NCI-H524 treated with DMSO at 0.1 percent for 48 hours (cell line): ENCODE data around the gene ARHGEF26.

Source experiments
- DNase-seq: peaks from one replicate; lab custom pipeline; 2025; lab: John Stamatoyannopoulos, UW

ARHGEF26 gene

GRCh38 chr3:154152741-154153140, 31.6 kb downstream of the ARHGEF26 start:
- no peak for DNase-seq

DNA sequence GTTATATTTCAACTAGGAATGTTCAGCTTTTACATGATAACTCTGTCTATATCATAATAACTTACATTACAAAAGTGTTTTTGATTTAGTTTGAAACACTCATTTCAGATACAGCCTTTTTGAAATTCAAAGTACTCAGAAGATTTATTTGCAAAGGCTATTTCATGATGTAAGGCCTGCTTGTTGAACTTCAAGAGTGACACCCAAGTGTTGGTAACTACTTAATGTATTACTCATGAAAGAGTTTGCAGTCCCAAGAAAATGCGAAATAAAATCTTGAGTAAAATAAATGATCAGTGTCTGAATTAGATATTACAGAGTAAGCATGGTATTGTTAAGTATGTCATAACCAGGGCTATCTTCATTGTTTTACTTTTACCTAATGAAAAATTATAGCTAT, 35.3 kb downstream of the ARHGEF26 start:
- no peak for DNase-seq

- DNase-seq = no peak
Measured at GRCh38 chr3:154161806-154162205, 40.6 kb downstream of the ARHGEF26 start.

GRCh38 chr3:154164387-154164786, 43.2 kb downstream of the ARHGEF26 start:
- DNase-seq = no peak

DNA sequence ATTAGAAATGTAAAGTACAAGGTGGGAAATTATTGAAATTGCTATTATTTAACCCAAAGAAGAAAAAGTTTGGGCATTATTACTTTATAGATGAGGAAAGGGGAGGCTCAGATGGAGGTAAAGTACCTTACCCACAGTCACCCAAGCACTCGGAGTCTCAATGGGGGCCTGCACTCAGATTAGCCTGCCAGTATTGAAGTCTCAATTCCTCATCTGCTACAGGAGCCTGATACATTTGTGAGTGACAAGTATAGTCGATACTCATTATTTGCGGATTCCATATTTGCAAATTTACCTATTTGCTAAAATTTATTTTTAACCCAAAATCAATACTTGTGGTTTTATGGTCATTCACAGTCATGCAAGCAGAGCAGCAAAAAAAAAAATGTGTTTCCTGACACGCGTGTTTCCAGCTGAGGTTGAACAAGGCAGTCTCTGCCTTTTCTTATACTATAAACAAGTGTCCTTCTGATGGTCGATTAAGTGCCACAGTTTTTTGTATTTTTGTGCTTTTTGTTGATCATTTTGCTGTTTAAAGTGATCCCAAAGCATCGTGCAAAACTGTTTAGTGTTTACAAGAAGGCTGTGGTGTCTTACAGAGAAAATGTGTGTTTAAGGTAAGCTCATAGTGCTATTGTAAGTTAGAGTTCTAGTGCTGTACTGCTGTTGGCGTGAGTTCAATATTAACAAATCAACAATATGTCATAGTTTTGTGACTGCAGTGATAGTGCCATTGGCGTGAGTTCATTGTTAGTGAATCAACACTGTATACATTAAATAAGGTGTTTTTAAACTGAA, 48.0 kb downstream of the ARHGEF26 start:
- no peak for DNase-seq

- no peak for DNase-seq
Measured at GRCh38 chr3:154169796-154170110, 48.6 kb downstream of the ARHGEF26 start.

GRCh38 chr3:154170300-154170699, 49.1 kb downstream of the ARHGEF26 start:
- DNase-seq = no peak

- DNase-seq = no peak
Measured at GRCh38 chr3:154175041-154175440, 53.9 kb downstream of the ARHGEF26 start.

GRCh38 chr3:154176036-154176435, 54.8 kb downstream of the ARHGEF26 start:
- no peak for DNase-seq

- DNase-seq = no peak
Measured at GRCh38 chr3:154177406-154177805, 56.2 kb downstream of the ARHGEF26 start.

GRCh38 chr3:154178172-154178571, 57.0 kb downstream of the ARHGEF26 start:
- DNase-seq = no peak

DNA sequence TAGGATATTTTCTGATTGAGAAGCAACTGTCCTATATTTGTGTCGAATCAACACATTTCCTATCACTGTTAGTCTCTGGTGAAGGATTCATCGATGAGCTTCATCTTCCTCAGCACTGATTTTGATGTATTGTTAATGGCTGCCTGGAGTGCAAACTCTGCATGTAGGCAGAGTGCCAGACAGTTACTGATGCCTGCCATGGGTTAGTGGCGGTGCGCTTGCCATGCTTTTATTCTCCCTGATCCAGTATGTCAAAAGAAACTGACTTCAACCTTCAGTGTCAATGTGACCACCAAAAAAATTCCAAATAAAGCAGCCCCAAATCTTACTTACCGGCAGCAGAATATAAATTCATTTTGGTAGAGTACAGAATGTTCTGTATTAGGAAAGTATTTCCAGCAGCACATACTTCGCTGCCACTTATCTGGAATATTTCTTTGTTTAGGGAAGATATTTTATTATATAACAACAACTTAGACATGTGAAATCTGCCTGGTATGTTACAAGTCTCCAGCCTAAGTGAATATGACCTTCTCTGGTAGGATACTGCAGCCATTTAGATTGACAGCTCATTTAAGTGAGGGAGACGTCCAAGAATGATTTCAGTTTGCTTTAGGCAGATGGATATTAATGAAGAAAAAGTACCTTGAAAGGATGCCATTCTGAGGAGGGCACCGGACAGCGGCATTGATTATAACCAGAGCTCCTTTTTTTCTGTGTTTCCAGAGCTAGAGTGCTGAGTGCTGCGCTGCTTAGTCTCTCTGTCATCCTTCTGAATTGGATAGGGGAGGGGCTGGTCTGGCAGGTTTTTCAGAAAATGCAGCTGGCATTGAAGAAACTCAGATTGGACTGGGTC, 59.9 kb downstream of the ARHGEF26 start:
- no peak for DNase-seq

DNA sequence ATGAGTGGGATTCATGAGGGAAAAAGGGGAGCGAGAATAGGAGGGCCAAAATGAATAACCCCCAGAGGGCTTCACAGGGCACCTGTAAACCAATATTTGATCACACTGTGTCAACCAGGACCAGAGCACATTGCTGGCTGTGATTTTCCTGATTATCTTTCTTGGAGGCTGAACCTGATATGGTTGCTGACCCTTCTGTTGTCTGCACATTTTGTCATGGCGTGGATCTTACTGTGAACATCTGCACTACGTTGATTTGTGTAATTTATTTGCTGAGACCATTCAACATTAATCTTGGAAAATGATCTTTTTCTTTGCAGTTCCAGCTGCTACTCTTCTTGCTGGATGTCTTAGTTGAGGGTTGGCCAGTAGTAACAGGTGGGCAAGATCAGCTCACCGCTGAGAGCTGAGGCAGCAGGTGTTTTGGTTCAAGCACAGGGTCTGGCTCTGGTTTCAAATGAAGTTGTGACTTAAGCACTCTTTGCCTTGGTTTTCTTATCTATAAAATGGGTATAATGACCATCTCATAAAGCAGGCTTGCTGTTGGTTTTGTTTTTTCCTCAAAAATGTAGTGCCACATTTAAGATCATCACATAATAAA, 61.2 kb downstream of the ARHGEF26 start:
- peak; percentile 87 for DNase-seq

GRCh38 chr3:154182975-154183374, 61.8 kb downstream of the ARHGEF26 start:
- no peak for DNase-seq

DNA sequence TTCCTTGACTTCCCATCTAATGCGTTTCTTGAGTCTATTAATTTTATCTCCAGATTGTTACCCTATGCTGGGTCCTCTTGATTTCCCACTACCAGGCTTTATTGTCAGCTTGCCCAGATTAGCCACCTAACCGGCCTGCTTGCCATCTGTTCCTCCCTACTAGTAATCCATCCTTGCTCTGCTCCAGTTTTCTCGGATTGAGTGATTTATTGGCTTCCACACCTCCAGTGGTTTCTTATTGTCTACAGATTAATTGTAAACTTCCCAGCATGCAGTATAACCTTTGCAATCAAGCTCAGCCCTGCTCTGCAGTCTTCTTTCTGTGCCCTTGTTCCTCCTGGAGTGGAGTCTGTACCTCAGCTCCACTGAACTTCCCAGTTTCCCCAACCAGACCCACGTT, 63.4 kb downstream of the ARHGEF26 start:
- peak; percentile 97 for DNase-seq

GRCh38 chr3:154188437-154188836, 67.2 kb downstream of the ARHGEF26 start:
- DNase-seq = no peak

DNA sequence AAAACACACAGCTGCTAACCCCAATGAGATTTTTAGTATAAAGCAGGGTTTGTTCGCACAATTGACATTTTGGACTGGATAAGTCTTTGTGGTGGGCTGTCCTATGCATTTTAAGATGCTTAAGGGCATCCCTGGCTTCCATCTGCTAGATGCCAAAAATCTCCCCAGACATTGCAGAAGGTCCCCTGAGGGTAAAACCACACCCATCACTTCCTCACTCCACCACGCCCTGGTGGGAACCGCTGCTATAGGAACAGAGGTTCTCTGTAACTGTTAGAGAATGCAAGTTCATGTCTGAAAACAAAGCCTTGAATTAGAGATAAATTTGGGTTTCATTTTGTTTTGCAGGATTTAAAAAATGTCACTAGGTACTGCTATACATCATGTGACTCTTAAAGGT, 67.7 kb downstream of the ARHGEF26 start:
- no peak for DNase-seq

GRCh38 chr3:154191520-154191919, 70.3 kb downstream of the ARHGEF26 start:
- no peak for DNase-seq

GRCh38 chr3:154192225-154192624, 71.0 kb downstream of the ARHGEF26 start:
- DNase-seq = no peak

- DNase-seq = no peak
Measured at GRCh38 chr3:154193000-154193615, 71.9 kb downstream of the ARHGEF26 start.

GRCh38 chr3:154194877-154195276, 73.7 kb downstream of the ARHGEF26 start:
- no peak for DNase-seq

DNA sequence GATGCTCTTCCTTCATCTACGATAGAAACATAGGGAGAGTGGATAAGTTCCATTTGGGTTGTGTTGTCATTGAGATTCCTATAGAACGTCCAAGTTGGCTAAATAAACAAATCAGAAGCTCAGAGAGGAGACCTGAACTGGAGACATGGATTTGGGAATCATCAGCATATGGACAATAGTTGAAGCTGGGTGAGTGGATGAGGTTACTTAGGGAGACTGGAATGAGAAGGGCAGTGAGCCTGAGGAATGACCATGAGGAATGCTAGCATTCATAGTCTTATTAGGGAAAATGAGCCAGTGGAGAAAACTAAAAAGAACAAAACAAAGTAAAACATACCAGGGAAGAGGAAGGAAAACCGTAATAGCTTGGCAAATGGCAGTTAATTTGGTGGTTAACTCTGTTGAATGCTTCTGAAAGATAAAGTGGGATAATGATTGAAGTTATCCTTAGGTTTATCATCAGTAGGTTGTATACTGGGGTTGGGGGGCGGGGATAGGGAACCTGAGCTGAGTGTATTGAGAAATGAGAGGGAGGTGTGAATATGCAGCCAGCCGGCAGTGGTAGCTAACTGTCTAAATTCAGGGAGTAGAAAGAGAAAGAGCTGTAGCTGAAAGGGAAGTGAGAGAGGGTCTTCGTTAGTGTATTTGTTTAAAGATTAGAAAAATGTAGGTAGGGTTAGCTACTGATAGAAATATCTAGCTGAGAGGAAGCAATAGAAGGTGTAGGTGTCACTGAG, 74.6 kb downstream of the ARHGEF26 start:
- no peak for DNase-seq
